Kidney (tissue), 14 donors: ENCODE results near the gene USH1C. TPM values are rescaled to one million over a fixed set of nuclear protein-coding genes. Genes with fewer than 3 reads are reported as not detected.

Experiments used
- DNase-seq, 5 donors: peaks; one replicate each; pipeline ENCODE4 v3.0.0-alpha.2; 2013 to 2020
- FAIRE-seq: peaks from 2 replicates; lab custom pipeline; 2012; peaks lifted over from hg19 to GRCh38; lab: Jason Lieb, UNC
- H3K27ac ChIP-seq, 2 donors: one replicate each; pipeline ENCODE4 v1.7.0; 2013; ENCODE audit warnings: low read depth in 2 of 2, low read length in 2 of 2, inconsistent platforms in 1 of 2
- H3K27me3 ChIP-seq: one replicate; pipeline ENCODE4 v1.7.1; 2013; ENCODE audit warnings: low read length, inconsistent platforms; ENCODE audit not compliant: control insufficient read depth, insufficient read depth
- H3K36me3 ChIP-seq, 3 donors: one replicate each; pipeline versions ENCODE4 v1.7.0 to v1.7.1; 2013; ENCODE audit warnings: low read length in 3 of 3, control low read depth in 1 of 3, inconsistent platforms in 1 of 3; ENCODE audit not compliant: insufficient read depth in 3 of 3, control insufficient read depth in 2 of 3
- H3K4me1 ChIP-seq, 3 donors: one replicate each; pipeline versions ENCODE4 v1.7.0 to v1.7.1; 2013; ENCODE audit warnings: low read length in 3 of 3, inconsistent platforms in 1 of 3, low read depth in 1 of 3; ENCODE audit not compliant: control insufficient read depth in 2 of 3, insufficient read depth in 2 of 3
- H3K4me3 ChIP-seq, 3 donors: one replicate each; pipeline versions ENCODE4 v1.7.0 to v1.8.1; 2013; ENCODE audit warnings: low read length in 3 of 3, control low read depth in 1 of 3, inconsistent platforms in 1 of 3
- H3K9ac ChIP-seq, 3 donors: one replicate each; pipeline versions ENCODE4 v1.7.0 to v1.7.1; 2013; ENCODE audit warnings: low read length in 3 of 3, control low read depth in 1 of 3, inconsistent platforms in 1 of 3
- H3K9me3 ChIP-seq, 3 donors: one replicate each; pipeline versions ENCODE4 v1.7.0 to v1.7.1; 2013; ENCODE audit warnings: low read length in 3 of 3, control low read depth in 1 of 3, inconsistent platforms in 1 of 3; ENCODE audit not compliant: control insufficient read depth in 2 of 3, insufficient read depth in 1 of 3
- CTCF ChIP-seq: IDR thresholded peaks from 3 replicates; pipeline ENCODE4 v1.5.1; 2012; ENCODE audit warnings: mild to moderate bottlenecking, moderate library complexity, borderline replicate concordance; ENCODE audit not compliant: insufficient read depth; ENCODE audit errors: extremely low read depth
- intact Hi-C: fragments of 100-400 bp; cut with DNase I; formaldehyde crosslinking; loops from one replicate; pipeline ENCODE4 v1.11.1; 2022
- polyA plus RNA-seq: library from polyadenylated mRNA; stranded (reverse); fragments of 350-450 nt; fragmentation: Illumina TruSeq; extraction: RNeasy Lipid Tissue Mini Kit (QIAGEN cat#74804); gene quantifications from one replicate; pipeline ENCODE4 v1.2.3, GENCODE V29; 2014; ENCODE audit warnings: low read depth, low replicate concordance; ENCODE audit not compliant: insufficient read depth
- total RNA-seq: library from RNA; stranded (reverse); fragmentation: NEBNext Ultra II Directional; extraction: Animal tissue kit (Norgen Biotek cat#: 25700); gene quantifications from one replicate; pipeline ENCODE4 v1.2.1, GENCODE V29; 2021
- donor health status: control.
- donor health status: control.
- donor health status: control.
- donor health status: control.
- donor health status: control.
- donor health status: DM: yes; HTN: yes; CAD: no.
- donor health status: Normal renal cell carcinoma (clear cell type).

USH1C gene
- total and polyA plus RNA-seq, 2 donors from 2014 or later = 38.6 to 107 TPM

GRCh38 chr11:17475666-17476316 lies 68.4 kb downstream of the USH1C start:
- no peak for TF ChIP-seq CTCF
- intact Hi-C loops = no loop called here
- Histone ChIP-seq H3K4me1 (peaks cover 0 to 3% (median 0%) of the 10 kb centered on the region in 3 donors), H3K27me3 (peaks cover 18% of the 10 kb centered on the region), H3K4me3 (peak overlapping the region in 1 of 3 donors; percentile 40), H3K36me3 (no peaks in the 10 kb centered on the region), H3K27ac (no peak overlapping the region), H3K9ac (no peak overlapping the region), H3K9me3 (no peaks in the 10 kb centered on the region)
- DNase-seq (peak in 3 of 5 donors; percentile 20 to 31 (median 22)), FAIRE-seq (no peak)

- DNase-seq = peak in 3 of 5 donors; percentile 22 to 33 (median 28)
- Histone ChIP-seq H3K4me1 (peaks cover 0 to 3% (median 0%) of the 10 kb centered on the region in 3 donors), H3K36me3 (no peaks in the 10 kb centered on the region), H3K9ac (no peak overlapping the region), H3K27me3 (peaks cover 15% of the 10 kb centered on the region), H3K27ac (no peak overlapping the region), H3K9me3 (no peaks in the 10 kb centered on the region), H3K4me3 (no peak overlapping the region)
- no peak for FAIRE-seq
- intact Hi-C loops = no loop called here
- TF ChIP-seq CTCF = no peak
Observed at GRCh38 chr11:17473071-17473744, 71.0 kb downstream of the USH1C start.

- H3K4me3 ChIP-seq = no peak overlapping the region
- H3K27ac ChIP-seq = no peak overlapping the region
- intact Hi-C loops = no loop called here
- peaks cover 15% of the 10 kb centered on the region for H3K27me3 ChIP-seq
- H3K4me1 ChIP-seq = peaks cover 0 to 3% (median 0%) of the 10 kb centered on the region in 3 donors
- no peaks in the 10 kb centered on the region for H3K9me3 ChIP-seq
- DNase-seq = no peak
- no peak for FAIRE-seq
- TF ChIP-seq CTCF = no peak
- no peak overlapping the region for H3K9ac ChIP-seq
- no peaks in the 10 kb centered on the region for H3K36me3 ChIP-seq
Observed at GRCh38 chr11:17472467-17472866, 71.7 kb downstream of the USH1C start.
